PC-9 (cell line): ENCODE data around the gene CACNA1G. TPM values are rescaled to one million over a fixed set of nuclear protein-coding genes. Genes with fewer than 3 reads are reported as not detected.

Experiments
- BruUV-seq: library from RNA; stranded (reverse); fragments of 400-500 nt; replicated peaks from 2 replicates; lab custom pipeline; 2021; lab: Mats Ljungman, UMichigan
- CTCF ChIA-PET: fragments of 300-600 bp; sonication (Branson Sonifier 250); formaldehyde crosslinking; loops from one replicate; lab custom pipeline; 2022; ENCODE audit warnings: antibody characterized with exemption; lab: Charles Lee
- POLR2A ChIA-PET: fragments of 300-600 bp; sonication (Branson Sonifier 250); formaldehyde crosslinking; loops from one replicate; lab custom pipeline; 2022; ENCODE audit warnings: antibody characterized with exemption; ENCODE audit not compliant: unreplicated experiment; lab: Charles Lee
- DNase-seq, 2 experiments: peaks; one replicate each; pipeline versions ENCODE4 v3.0.0 to v3.0.0-alpha.2; 2015 to 2022; ENCODE audit warnings: mixed read lengths in 1 of 2
- H2AFZ ChIP-seq: fragments of 200-600 bp; sonication (generic); 2 replicates; pipeline ENCODE4 v1.8.1; 2017; ENCODE audit warnings: antibody characterized with exemption
- H3F3A ChIP-seq: fragments of 200-600 bp; sonication (generic); 2 replicates; pipeline ENCODE4 v1.8.1; 2017; ENCODE audit warnings: antibody characterized with exemption, mild to moderate bottlenecking, low read depth; ENCODE audit not compliant: insufficient read depth
- H3K27ac ChIP-seq: fragments of 200-600 bp; sonication (generic); 2 replicates; pipeline ENCODE4 v1.6.1; 2016; ENCODE audit warnings: mixed run types
- H3K27me3 ChIP-seq: fragments of 200-600 bp; sonication (generic); 2 replicates; pipeline ENCODE4 v1.6.1; 2016; ENCODE audit warnings: low read depth, mixed run types; ENCODE audit not compliant: insufficient read depth
- H3K36me3 ChIP-seq: fragments of 200-600 bp; sonication (generic); 2 replicates; pipeline ENCODE4 v1.6.1; 2016; ENCODE audit warnings: low read depth, mixed run types
- H3K4me1 ChIP-seq: fragments of 200-600 bp; sonication (generic); replicated peaks from 2 replicates; pipeline ENCODE4 v1.6.1; 2016; ENCODE audit warnings: mixed run types; ENCODE audit not compliant: insufficient read depth
- H3K4me2 ChIP-seq: fragments of 200-600 bp; sonication (generic); 2 replicates; pipeline ENCODE4 v1.6.1; 2017; ENCODE audit warnings: mixed run types
- H3K4me3 ChIP-seq: fragments of 200-600 bp; sonication (generic); 2 replicates; pipeline ENCODE4 v1.6.1; 2016; ENCODE audit warnings: mixed run types
- H3K79me2 ChIP-seq: fragments of 200-600 bp; sonication (generic); 2 replicates; pipeline ENCODE4 v1.6.1; 2017; ENCODE audit warnings: low read depth, mixed run types
- H3K9me2 ChIP-seq: fragments of 200-600 bp; sonication (generic); 2 replicates; pipeline ENCODE4 v1.8.1; 2017; ENCODE audit warnings: mild to moderate bottlenecking; ENCODE audit not compliant: insufficient read depth
- H3K9me3 ChIP-seq: fragments of 200-600 bp; sonication (generic); 2 replicates; pipeline ENCODE4 v1.8.1; 2016; ENCODE audit warnings: low read depth; ENCODE audit not compliant: insufficient read depth
- H4K20me1 ChIP-seq: fragments of 200-600 bp; sonication (generic); 2 replicates; pipeline ENCODE4 v1.8.1; 2017; ENCODE audit not compliant: insufficient read depth
- CTCF ChIP-seq: fragments of 200-600 bp; sonication (generic); conservative IDR thresholded peaks from 2 replicates; pipeline ENCODE4 v1.6.1; 2017; ENCODE audit warnings: mixed run types, antibody characterized with exemption, mild to moderate bottlenecking, moderate library complexity
- EZH2 ChIP-seq: fragments of 200-600 bp; sonication (generic); IDR thresholded peaks from 2 replicates; pipeline ENCODE4 v1.8.0; 2017; ENCODE audit warnings: antibody characterized with exemption, low read depth
- intact Hi-C: fragments of 100-400 bp; cut with micrococcal nuclease; formaldehyde crosslinking; loops from one replicate; pipeline ENCODE4 v1.10.0; 2022; ENCODE audit not compliant: unreplicated experiment
- total RNA-seq: library from RNA; stranded (reverse); gene quantifications from 2 replicates; pipeline ENCODE4 v1.2.3, GENCODE V29; 2021

Gene CACNA1G
- total RNA-seq, 1 experiment from 2014 or later, result 0.46 TPM

DNA sequence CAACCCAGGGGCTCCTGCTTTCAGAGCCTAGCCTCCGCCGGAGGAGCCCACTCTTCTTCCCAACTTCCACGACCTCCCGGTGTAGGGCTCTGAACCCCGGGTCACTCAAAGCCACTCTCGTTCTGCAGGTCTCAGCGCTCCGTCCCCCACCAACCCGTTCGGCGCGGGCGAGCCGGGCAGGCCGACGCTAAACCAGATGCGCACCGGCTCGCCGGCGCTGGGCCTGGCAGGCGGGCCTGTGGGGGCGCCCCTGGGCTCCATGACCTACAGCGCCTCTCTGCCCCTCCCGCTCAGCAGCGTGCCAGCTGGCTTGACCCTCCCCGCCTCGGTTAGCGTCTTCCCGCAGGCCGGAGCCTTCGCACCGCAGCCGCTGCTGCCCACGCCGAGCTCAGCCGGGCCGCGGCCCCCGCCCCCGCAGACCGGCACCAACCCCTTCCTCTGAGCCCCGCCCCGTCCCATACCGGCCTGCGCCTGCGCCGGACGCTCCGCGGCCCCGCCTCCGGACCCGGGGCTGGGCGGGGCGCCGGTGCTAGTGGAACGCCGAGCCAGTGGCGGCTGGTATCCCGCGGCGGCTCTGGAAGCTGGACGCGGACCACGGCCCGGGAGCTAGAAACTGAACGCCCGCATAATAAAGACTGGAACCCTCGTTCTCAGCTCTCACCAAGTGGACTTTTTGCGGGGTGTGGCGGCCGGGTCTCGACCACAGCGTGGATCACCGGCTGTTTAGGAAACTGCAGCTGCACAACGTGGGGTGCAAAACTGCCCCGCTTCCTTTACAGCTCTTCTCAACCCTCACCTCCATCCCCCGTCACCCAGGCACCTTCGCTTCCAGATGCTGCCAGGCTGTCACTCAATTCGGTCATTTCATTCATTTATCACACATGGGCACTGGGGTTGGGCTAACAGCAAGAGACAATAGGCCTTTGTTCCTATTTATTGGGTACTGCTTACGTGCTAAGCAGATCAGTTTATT, 18.5 kb upstream of the CACNA1G start:
- H3K4me3 ChIP-seq, result peak overlapping the region; percentile 42
- H4K20me1 ChIP-seq, result no peaks in the 10 kb centered on the region; the same call in 1 of the 2 replicates
- peaks cover 24% of the 10 kb centered on the region; the same call in 1 of the 2 replicates for H3F3A ChIP-seq
- no peaks in the 10 kb centered on the region for H3K9me2 ChIP-seq
- peak overlapping the region; percentile 66 for H3K4me2 ChIP-seq
- ChIA-PET CTCF (interaction anchor here (0.8 to 1.0 kb wide), 3 partner anchors 151 to 180 kb away, joined by 3 to 4 read pairs (median 4); no protein-coding TSS in a partner anchor), POLR2A (interaction anchor here (0.5 to 0.7 kb wide), 4 partner anchors 83 to 419 kb away, joined by 3 to 9 read pairs (median 3); partner anchors contain the start of genes LRRC59 and WFIKKN2)
- DNase-seq, result peak in 1 of 2 experiments; percentile 86
- H3K36me3 ChIP-seq, result peaks cover 4% of the 10 kb centered on the region; the same call in 1 of the 2 replicates
- H3K27me3 ChIP-seq, result no peaks in the 10 kb centered on the region
- intact Hi-C loops, result loop anchor here (10.0 kb wide), 1 partner anchor 413 kb away; no protein-coding TSS in a partner anchor
- H3K9me3 ChIP-seq, result no peaks in the 10 kb centered on the region
- no peak for TF ChIP-seq EZH2
- TF ChIP-seq CTCF, result no peak
- BruUV-seq, result no TSS peak
- H2AFZ ChIP-seq, result peak overlapping the region; percentile 40; the same call in 1 of the 2 replicates
- no peak overlapping the region for H3K27ac ChIP-seq
- H3K79me2 ChIP-seq, result no peaks in the 10 kb centered on the region
- H3K4me1 ChIP-seq, result peaks cover 9% of the 10 kb centered on the region; the same call in 1 of the 2 replicates

GRCh38 chr17:50542795-50543774, 17.4 kb upstream of the CACNA1G start:
- no peak overlapping the region for H2AFZ ChIP-seq
- H3K4me2 ChIP-seq, result peak overlapping the region; percentile 66; the same call in 1 of the 2 replicates
- TSS peak; percentile 13 for BruUV-seq
- H3K79me2 ChIP-seq, result no peaks in the 10 kb centered on the region
- TF ChIP-seq EZH2 (no peak), CTCF (no peak)
- no peaks in the 10 kb centered on the region for H3K27me3 ChIP-seq
- no peak overlapping the region for H3K27ac ChIP-seq
- H3K36me3 ChIP-seq, result no peaks in the 10 kb centered on the region
- intact Hi-C loops, result loop anchor here (10.0 kb wide), 1 partner anchor 412 kb away; no protein-coding TSS in a partner anchor
- POLR2A ChIA-PET, result interaction anchor here (0.5 to 0.7 kb wide), 6 partner anchors 10 to 420 kb away, joined by 3 to 9 read pairs (median 3); partner anchors contain the start of genes LRRC59 and WFIKKN2
- H3F3A ChIP-seq, result peaks cover 24% of the 10 kb centered on the region; the same call in 1 of the 2 replicates
- CTCF ChIA-PET, result no interaction called here
- no peak overlapping the region for H3K4me3 ChIP-seq
- DNase-seq, result peak in 1 of 2 experiments; percentile 37
- no peaks in the 10 kb centered on the region for H3K9me2 ChIP-seq
- no peaks in the 10 kb centered on the region; the same call in 1 of the 2 replicates for H4K20me1 ChIP-seq
- H3K9me3 ChIP-seq, result no peaks in the 10 kb centered on the region
- H3K4me1 ChIP-seq, result peaks cover 17% of the 10 kb centered on the region
